Activated T-cell treated with anti-CD3 and anti-CD28 coated beads, Interleukin-2, amount 50 U/mL, for 48 hours (primary cell): ENCODE results near the gene PHLDB3.
"Not testable (repeated sequence)": the region's sequence is repeated elsewhere in the genome, so short reads cannot be mapped to it uniquely, and the experiment has no call there.

Experiments used
- DNase-seq, 2 experiments: peaks; one replicate each; pipeline ENCODE4 v3.0.0-alpha.2; 2020

Gene PHLDB3

DNA sequence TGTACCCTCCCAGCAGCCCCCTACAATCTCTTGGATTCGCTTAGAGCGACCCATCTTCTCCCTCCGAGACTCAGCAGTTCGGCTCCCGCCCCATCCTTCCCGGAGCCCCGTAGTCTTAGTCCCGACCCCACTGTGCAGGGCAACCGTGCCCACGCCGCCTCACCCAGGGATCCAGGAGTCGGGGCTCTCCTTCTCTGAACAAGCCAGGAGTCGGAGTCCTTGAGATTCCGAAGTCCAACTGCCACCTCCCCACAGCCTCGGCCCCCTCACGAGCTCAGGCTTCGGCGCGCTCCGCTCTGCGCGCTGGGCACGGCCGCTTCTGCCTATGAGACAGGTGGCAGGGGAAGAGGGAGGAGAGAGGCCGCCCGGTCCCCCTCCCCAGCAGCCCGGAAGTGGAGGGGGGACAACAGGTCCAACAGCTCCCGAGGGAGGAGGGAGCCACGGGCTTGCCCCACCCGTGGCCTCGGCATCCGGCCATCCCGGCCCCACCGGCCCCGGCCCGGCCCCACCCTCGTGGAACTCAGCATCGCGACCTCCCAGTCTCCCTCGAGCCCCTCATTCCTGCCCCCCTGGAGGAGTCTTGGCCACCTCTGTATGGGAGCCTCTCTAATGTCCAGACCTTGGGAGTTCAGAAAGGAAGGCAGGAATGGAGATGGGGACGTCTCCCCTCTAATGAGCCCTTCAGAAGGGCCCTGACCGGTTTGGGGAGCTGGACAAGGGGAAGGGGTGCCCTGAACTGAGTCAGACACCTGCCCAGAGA lies at the start of gene PHLDB3:
PHLDB3 (minus strand) TSS at position 321 of the 760 bp plus-strand sequence. CDS start 628 bp downstream, outside the sequence.
- no peak for DNase-seq

DNA sequence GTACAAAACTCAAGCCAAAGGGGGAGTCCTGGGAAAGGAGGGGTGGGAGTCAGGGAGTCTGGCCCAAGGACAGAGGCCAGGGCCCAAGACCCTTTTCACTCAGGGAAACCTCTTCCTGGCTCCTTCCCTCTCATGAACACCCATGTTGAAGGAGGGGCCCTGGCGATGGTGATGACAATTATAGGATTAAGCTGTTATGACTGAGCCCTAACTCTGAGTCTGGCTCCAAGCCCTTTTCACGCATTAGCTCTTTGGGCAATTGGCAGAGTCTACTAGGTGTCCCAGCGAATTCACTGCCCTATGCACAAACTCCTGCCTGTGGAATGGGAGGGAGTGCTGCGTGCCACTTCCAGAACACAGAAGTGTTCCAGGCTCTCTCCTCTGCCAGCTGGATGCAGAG lies 49.1 kb upstream of the PHLDB3 start:
- no peak for DNase-seq

DNA sequence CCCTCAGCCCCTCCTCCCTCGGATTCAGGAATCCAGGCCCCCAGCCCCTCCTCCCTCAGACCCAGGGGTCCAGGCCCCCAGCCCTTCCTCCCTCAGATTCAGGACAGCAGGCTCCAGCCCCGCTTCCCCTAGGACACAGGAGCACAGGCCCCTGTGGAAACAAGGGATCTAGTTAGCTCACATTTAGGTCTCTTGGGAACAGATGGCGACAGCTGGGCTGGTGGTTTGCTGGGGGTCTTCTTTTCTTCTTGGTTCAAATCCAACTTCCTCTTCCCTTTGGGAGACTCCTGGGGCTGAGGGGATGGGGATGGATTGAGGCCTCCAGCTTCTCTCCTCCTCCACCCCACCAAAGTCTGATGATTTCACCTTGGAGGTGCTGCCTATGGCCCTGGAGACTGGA lies 48.1 kb upstream of the PHLDB3 start:
- no peak for DNase-seq

GRCh38 chr19:43552198-43552450 lies 47.6 kb upstream of the PHLDB3 start:
- DNase-seq, result no peak

DNA sequence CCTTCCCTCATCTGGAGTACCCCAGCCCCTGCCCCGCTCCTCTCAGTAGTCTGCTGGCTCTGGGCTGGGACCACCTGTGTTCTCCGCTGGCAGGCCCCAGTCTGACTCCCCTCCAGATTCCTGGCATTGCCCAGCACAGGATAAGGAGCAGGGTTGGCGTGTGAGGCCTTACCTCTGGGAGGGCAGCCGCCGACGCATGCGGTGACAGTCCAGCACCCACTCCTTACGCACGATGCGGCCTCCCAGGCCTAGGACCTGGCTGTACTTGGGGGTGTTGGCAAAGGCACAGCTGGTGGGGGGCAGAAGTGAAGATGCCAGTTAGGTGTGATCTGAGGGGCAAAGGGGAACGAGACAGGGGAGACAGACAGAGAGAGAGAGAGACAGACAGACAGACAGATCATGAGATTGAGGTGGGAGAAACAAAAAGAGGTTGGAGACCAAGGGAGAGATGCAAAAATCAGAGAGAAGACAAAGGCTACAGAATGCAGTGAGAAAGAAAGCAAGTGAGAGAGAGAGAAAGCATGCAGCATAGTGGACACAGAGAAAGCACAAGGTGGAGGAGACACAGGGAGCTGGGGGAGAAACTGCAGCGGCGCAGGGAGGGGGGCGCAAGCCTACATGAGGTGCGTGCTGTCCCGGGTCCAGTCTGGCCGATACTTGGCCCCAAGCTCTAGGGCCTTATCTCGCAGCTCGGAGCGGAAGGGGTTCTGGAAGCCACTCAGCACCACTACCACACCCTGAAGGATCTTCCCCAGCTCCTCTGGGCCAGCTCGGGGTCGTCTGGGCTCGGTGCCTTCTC lies 47.1 kb upstream of the PHLDB3 start:
- DNase-seq, result no peak

- DNase-seq, result no peak
Observed at GRCh38 chr19:43548706-43549105, 44.2 kb upstream of the PHLDB3 start.

DNA sequence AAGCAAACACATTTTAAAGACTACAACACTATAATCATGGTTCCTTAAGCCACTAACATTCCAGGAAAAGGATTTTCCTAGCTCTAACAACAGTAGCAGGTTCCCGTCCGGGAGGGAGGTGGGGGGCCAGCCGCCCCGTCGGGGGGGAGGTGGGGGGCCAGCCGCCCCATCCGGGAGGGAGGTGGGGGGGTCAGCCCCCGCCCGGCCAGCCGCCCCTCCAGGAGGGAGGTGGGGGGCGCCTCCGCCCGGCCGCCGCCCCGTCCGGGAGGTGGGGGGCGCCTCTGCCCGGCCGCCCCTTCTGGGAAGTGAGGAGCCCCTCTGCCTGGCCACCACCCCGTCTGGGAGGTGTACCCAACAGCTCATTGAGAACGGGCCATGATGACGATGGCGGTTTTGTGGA lies 43.4 kb upstream of the PHLDB3 start:
- DNase-seq, result not testable (repeated sequence)

DNA sequence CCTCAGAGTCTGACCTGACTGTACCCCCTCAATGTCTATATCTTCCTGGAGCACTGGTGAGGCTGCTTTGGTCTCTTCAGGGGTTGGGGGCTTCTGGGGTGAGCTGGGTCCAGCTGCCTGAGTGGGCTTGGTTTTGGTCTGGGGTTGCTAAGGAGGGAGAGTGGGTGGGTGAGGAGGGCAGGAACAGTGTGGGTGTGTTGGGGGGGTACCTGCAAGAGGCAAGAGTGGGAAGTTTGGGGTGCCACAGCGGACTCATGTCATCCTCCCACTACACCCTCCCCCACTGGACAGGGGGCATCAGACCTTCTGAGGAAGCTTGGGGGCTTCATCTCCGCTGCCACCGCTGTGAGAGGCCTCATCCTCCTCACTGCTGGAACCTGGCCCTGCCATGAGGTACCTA lies 42.0 kb upstream of the PHLDB3 start:
- DNase-seq, result no peak

- DNase-seq, result no peak
Observed at GRCh38 chr19:43545981-43546380, 41.4 kb upstream of the PHLDB3 start.

DNA sequence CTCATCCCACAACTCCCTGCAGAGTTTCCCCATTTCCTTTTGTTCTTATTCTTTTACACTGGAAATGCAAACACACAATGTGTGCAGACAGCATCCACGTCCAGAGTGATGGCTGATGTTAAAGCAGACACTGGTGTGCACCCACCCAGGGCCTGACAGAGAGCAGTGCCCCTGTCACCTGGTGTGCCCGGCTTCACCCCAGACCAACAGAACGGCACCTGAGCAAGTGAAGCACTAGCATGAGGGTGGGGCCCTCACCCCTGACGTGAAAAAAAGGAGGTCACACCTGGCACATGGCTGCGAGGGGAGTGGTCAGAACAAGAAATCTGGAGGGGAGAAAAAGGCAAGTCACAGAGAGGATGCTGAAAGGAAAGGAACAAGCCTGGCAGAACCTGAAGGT lies 40.7 kb upstream of the PHLDB3 start:
- DNase-seq, result no peak

GRCh38 chr19:43544077-43544476 lies 39.5 kb upstream of the PHLDB3 start:
- DNase-seq, result no peak

DNA sequence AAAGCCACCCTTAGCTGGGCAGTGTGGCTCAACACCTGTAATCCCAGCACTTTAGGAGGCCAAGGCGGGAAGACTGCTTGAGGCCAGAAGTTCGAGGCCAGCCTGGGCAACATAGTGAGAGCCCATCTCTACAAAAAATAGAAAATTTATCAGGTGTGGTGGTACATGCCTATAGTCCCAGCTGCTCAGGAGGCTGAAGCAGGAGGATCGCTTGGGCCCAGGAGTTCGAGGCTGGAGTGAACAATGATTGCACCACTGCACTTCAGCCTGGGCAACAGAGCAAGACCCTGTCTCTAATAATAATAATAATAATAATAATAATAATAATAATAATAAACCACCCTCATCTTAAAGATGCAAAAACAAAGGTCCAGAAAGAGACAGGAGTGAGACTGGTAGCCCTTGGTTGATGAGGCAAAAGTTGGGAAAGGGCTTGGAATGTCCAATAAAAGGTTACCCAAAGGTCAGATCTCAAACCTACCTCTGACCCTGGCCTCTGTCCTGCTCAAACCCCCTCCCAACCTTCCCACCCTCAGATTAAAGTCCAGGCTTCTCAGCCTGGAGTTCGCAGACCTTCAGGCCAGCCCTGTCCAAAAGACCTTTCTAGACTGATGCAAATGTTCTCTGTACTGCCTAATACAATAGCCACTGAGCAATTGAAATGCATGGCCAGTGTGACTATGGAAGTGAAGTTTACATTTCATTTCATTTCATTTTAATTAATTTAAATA lies 37.5 kb upstream of the PHLDB3 start:
- no peak for DNase-seq

- no peak for DNase-seq
Observed at GRCh38 chr19:43540381-43540780, 35.8 kb upstream of the PHLDB3 start.

DNA sequence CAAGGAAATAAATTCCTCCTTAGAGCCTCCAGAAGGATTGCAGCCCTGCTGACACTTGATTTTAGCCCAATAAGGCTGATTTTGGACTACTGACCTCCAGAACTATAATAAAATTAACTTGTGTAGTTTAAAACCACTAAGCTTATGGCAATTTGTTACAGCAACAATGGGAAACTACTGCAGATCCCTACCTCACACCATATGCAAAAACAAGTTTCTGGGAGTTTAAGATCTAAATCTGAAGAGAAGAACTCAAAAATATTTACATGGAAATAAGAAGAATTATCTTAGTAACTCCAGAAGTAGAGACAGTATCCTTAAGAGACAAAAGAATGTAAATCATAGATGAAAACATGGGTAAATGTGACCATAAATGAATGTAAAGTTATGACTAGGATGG lies 34.4 kb upstream of the PHLDB3 start:
- no peak for DNase-seq

GRCh38 chr19:43534816-43535761 lies 30.5 kb upstream of the PHLDB3 start:
- peak; percentile 50 to 52 for DNase-seq

DNA sequence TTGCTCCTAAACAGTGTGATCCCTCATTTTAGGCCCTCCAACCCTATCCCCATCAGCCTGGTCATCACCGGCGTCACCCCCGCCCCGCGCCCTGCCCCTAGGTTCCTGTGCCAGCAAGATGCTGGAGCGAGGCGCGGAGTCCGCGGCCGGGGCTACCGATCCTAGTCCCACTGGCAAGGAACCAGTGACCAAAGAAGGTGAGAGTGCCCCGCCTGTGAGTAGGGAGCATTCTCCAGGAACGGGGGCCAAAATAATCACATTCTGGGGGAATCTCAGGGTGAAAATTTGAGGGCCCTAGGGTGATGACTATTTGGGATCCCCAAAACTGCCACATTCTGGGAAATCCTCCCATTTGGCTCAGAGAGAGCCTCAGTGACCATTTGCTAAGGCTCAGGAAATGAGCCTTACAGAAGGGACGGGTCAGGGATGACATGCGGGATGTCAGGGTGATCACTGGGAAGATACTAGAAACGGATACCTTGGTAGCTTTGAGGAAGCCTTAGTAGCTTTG lies 29.8 kb upstream of the PHLDB3 start:
- DNase-seq, result no peak

- DNase-seq, result peak; percentile 97
Observed at GRCh38 chr19:43533546-43534304, 29.2 kb upstream of the PHLDB3 start.

DNA sequence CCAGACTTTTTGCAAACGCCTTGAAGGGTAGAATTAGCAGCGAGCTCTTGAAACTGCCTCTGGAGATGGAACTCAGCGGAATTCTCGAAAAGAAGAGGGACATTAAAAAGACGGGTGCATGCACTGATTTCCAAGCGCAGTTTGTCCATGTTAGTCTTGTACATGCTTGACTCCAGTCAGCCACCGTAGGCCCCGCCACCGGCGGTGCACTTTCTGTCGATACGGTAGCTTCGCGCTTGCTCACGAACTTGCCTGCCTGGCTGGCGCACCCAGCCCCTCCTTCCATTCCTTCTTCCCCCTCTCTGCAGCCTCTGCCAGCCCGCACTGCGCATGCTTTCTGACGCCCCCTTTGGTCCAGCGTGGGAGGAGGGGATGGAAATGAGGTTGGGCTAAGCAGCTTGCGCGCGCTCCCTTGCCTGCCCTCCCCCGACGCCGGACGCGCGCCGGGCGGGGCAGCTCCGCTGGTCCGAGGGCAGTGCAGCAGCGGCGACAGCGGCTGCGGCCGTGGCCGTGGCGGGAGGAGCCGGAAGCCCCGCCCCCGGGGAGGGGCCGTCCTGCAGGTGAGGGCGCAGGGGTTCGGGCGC lies 28.5 kb upstream of the PHLDB3 start, which contains the start of gene ZNF575:
ZNF575 (plus strand) TSS at position 227 of the 584 bp plus-strand sequence. CDS start 1,235 bp downstream, outside the sequence.
- DNase-seq, result peak; percentile 91

GRCh38 chr19:43532571-43532961 lies 28.0 kb upstream of the PHLDB3 start:
- no peak for DNase-seq

GRCh38 chr19:43527860-43528622 lies 23.5 kb upstream of the PHLDB3 start:
- no peak for DNase-seq
